Fibroblast of villous mesenchyme (primary cell): ENCODE measurements around the gene R3HDM2. TPM values are rescaled to one million over a fixed set of nuclear protein-coding genes. Genes with fewer than 3 reads are reported as not detected.
"Not testable (repeated sequence)": the region's sequence is repeated elsewhere in the genome, so short reads cannot be mapped to it uniquely, and the experiment has no call there.

Experiments used
- DNase-seq: peaks from one replicate; pipeline ENCODE4 v3.0.0-alpha.2; 2010; ENCODE audit warnings: low read depth
- H3K4me3 ChIP-seq: 2 replicates; pipeline ENCODE4 v1.5.1; 2011; ENCODE audit warnings: low read depth, mild to moderate bottlenecking, low read length
- total RNA-seq: library from RNA; depleted of rRNA; stranded (reverse); fragments of >200 nt; gene quantifications from 2 replicates; pipeline ENCODE4 v1.2.3, GENCODE V29; 2012
- TF ChIP-seq, protein P1 (sequence below): IDR thresholded peaks from 2 replicates; pipeline ENCODE4 v1.5.1; 2012; ENCODE audit warnings: low read depth, mild to moderate bottlenecking, low read length; ENCODE audit not compliant: insufficient read depth

R3HDM2 gene
- total RNA-seq, 1 donor, result 19.0 TPM

- H3K4me3 ChIP-seq, result no peak overlapping the region
- no peak for DNase-seq
- TF ChIP-seq, protein P1, sequence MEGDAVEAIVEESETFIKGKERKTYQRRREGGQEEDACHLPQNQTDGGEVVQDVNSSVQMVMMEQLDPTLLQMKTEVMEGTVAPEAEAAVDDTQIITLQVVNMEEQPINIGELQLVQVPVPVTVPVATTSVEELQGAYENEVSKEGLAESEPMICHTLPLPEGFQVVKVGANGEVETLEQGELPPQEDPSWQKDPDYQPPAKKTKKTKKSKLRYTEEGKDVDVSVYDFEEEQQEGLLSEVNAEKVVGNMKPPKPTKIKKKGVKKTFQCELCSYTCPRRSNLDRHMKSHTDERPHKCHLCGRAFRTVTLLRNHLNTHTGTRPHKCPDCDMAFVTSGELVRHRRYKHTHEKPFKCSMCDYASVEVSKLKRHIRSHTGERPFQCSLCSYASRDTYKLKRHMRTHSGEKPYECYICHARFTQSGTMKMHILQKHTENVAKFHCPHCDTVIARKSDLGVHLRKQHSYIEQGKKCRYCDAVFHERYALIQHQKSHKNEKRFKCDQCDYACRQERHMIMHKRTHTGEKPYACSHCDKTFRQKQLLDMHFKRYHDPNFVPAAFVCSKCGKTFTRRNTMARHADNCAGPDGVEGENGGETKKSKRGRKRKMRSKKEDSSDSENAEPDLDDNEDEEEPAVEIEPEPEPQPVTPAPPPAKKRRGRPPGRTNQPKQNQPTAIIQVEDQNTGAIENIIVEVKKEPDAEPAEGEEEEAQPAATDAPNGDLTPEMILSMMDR, result no peak
These were observed 105.4 kb downstream of the R3HDM2 start for GRCh38 chr12:57325395-57325794.

- DNase-seq, result no peak
- H3K4me3 ChIP-seq, result no peak overlapping the region
- TF ChIP-seq, protein P1, result no peak
These were observed 107.4 kb downstream of the R3HDM2 start for GRCh38 chr12:57323416-57323815.

- no peak for DNase-seq
- no peak overlapping the region for H3K4me3 ChIP-seq
- TF ChIP-seq, protein P1, result no peak
These were observed 110.2 kb downstream of the R3HDM2 start for GRCh38 chr12:57320639-57321038.

DNA sequence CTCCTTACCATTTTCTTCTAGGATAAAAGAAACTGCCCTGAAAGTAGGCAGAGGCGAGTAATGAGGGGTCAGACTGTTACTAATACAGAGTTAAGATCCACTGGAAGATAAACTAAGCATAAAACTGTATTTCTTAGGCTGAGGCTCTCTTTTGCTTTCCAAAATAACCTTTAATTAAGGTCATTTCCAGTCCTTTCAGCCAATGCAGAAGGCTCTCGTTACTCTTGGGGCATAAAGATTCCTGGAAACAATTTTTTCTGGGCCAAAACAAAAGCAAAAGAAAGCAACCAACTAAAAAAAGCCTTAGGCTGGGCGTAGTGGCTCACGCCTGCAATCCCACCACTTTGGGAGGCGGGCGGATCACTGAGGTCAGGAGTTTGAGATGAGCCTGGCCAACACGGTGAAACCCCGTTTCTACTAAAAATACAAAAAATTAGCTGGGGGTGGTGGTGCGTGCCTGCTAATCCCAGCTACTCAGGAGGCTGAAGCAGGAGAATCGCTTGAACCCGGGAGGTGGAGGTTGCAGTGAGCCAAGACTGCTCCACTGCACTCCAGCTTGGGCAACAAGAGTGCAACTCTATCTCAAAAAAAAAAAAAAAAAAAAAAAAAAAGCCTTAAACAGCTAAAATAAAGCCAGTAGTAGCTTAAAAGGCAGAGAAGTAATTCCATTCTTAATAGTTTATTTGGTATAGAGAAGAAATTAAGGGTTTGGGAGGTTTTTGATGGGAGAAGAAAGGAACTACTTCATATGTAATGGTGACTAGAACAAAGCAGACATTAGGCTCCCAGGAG is 111.0 kb downstream of the R3HDM2 start:
- peak; percentile 37 for DNase-seq
- H3K4me3 ChIP-seq, result no peak overlapping the region
- TF ChIP-seq, protein P1, result no peak

DNA sequence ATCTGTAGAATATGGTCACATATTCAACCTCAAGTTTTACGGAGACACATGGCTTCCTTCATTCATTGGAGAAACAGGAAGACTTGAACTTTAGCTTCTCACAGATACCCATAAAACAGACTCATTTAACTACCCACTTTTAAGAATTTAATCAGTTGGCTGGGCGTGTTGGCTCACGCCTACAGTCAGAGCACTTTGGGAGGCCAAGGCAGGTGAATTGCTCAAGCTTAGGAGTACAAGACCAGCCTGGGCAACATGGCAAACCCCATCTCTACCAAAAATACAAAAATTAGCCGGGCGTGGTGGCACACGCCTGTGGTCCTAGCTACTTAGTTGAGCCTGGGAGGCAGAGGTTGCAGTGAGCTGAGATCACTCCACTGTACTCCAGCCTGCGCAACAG is 115.2 kb downstream of the R3HDM2 start:
- TF ChIP-seq, protein P1, result no peak
- DNase-seq, result no peak
- H3K4me3 ChIP-seq, result no peak overlapping the region

DNA sequence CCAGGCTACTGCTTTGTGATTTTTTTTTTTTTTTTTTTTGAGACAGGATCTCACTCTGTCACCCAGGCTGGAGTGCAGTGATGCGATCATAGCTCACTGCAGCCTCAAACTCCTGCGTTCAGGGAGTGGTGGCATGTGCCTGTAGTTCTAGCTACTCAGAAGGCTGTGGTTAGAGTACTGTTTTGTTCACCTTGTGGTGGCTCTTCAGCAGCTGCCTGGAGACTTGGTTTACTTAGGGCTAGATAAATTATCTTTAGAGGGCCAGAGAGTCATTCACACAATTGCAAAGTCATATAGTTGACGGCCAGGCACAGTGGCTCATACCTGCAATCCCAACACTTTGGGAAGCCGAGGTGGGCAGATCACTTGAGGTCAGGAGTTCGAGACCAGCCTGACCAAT is 118.6 kb downstream of the R3HDM2 start:
- TF ChIP-seq, protein P1, result peak; percentile 1
- DNase-seq, result not testable (repeated sequence)

GRCh38 chr12:57309420-57309819 is 121.4 kb downstream of the R3HDM2 start:
- DNase-seq, result peak; percentile 67
- TF ChIP-seq, protein P1, result no peak
- H3K4me3 ChIP-seq, result no peak overlapping the region

More for the DNA sequence above, 118.6 kb downstream of the R3HDM2 start:
- not testable (repeated sequence) for H3K4me3 ChIP-seq
